HG02885 (cell line): ENCODE measurements around the gene NAT14.

Experiments
- ATAC-seq: cut with Tn5 transposase; IDR thresholded peaks from one replicate; pipeline ENCODE4 v1.9.1; 2021; ENCODE audit warnings: mild to moderate bottlenecking; ENCODE audit not compliant: unreplicated experiment, poor library complexity

The NAT14 gene

GRCh38 chr19:55452749-55453346 lies 32.1 kb upstream of the NAT14 start:
- no peak for ATAC-seq

GRCh38 chr19:55453511-55454260 lies 31.3 kb upstream of the NAT14 start:
- no peak for ATAC-seq

- ATAC-seq, result no peak
These were observed 30.2 kb upstream of the NAT14 start for GRCh38 chr19:55454787-55455243.

GRCh38 chr19:55455576-55456235 lies 29.3 kb upstream of the NAT14 start:
- no peak for ATAC-seq

GRCh38 chr19:55456347-55456746 lies 28.6 kb upstream of the NAT14 start:
- ATAC-seq, result no peak

- no peak for ATAC-seq
These were observed 27.1 kb upstream of the NAT14 start for GRCh38 chr19:55457683-55458457.

- ATAC-seq, result no peak
These were observed 25.4 kb upstream of the NAT14 start for GRCh38 chr19:55459551-55459949.

GRCh38 chr19:55459950-55460657 lies 24.9 kb upstream of the NAT14 start:
- ATAC-seq, result no peak

GRCh38 chr19:55460670-55461258 lies 24.2 kb upstream of the NAT14 start:
- no peak for ATAC-seq

GRCh38 chr19:55461259-55461973 lies 23.6 kb upstream of the NAT14 start, which contains the start of gene ISOC2:
ISOC2 (minus strand) TSS chr19:55461642; CDS start chr19:55456486, 5,156 bp downstream.
- ATAC-seq, result peak; percentile 96

GRCh38 chr19:55461974-55462626 lies 22.9 kb upstream of the NAT14 start:
- ATAC-seq, result no peak

GRCh38 chr19:55462722-55463121 lies 22.3 kb upstream of the NAT14 start:
- ATAC-seq, result no peak

- no peak for ATAC-seq
These were observed 21.4 kb upstream of the NAT14 start for GRCh38 chr19:55463583-55464031.

- ATAC-seq, result no peak
These were observed 20.8 kb upstream of the NAT14 start for GRCh38 chr19:55464039-55464661.

GRCh38 chr19:55464662-55465054 lies 20.3 kb upstream of the NAT14 start, which contains the start of gene C19orf85:
C19orf85 (minus strand) TSS chr19:55464751; CDS start chr19:55464554, 197 bp downstream.
- no peak for ATAC-seq

- ATAC-seq, result no peak
These were observed 19.3 kb upstream of the NAT14 start for GRCh38 chr19:55465460-55466240.

GRCh38 chr19:55466241-55466614 lies 18.8 kb upstream of the NAT14 start:
- ATAC-seq, result no peak
